Neural cell (in vitro differentiated cells): Measurements from ENCODE around the gene RAB9A. TPM values are rescaled to one million over a fixed set of nuclear protein-coding genes. Genes with fewer than 3 reads are reported as not detected.

ENCODE experiments used
- H2AFZ ChIP-seq: fragments of 200-600, 300-800 bp; sonication (generic), shearing (Covaris generic); 2 replicates; pipeline ENCODE4 v1.6.0; 2014; ENCODE audit warnings: low read depth, mild to moderate bottlenecking, antibody characterized with exemption, low read length, moderate library complexity
- H3F3A ChIP-seq: fragments of 200-600 bp; shearing (Covaris generic); 2 replicates; pipeline ENCODE4 v1.6.1; 2016; ENCODE audit warnings: mild to moderate bottlenecking, moderate library complexity, mixed read lengths, antibody characterized with exemption, low read length; ENCODE audit not compliant: insufficient read depth, poor library complexity, severe bottlenecking
- H3K27ac ChIP-seq: fragments of 200-600, 300-800 bp; sonication (generic), shearing (Covaris generic); 2 replicates; pipeline ENCODE4 v1.5.1; 2014; ENCODE audit warnings: mild to moderate bottlenecking, low read length, moderate library complexity
- H3K27me3 ChIP-seq: fragments of 300-800, 200-600 bp; sonication (generic), shearing (Covaris generic); 2 replicates; pipeline ENCODE4 v1.6.0; 2014; ENCODE audit warnings: mild to moderate bottlenecking, low read depth, low read length, moderate library complexity; ENCODE audit not compliant: insufficient read depth
- H3K36me3 ChIP-seq: fragments of 300-800, 200-600 bp; sonication (generic), shearing (Covaris generic); 2 replicates; pipeline ENCODE4 v1.5.1; 2014; ENCODE audit warnings: mild to moderate bottlenecking, antibody characterized with exemption, low read length, moderate library complexity; ENCODE audit not compliant: insufficient read depth
- H3K4me2 ChIP-seq: fragments of 300-800, 200-600 bp; sonication (generic), shearing (Covaris generic); 2 replicates; pipeline ENCODE4 v1.6.0; 2014; ENCODE audit warnings: mild to moderate bottlenecking, low read length
- H3K4me3 ChIP-seq: fragments of 300-800, 200-600 bp; sonication (generic), shearing (Covaris generic); 2 replicates; pipeline ENCODE4 v1.5.1; 2014; ENCODE audit warnings: mild to moderate bottlenecking, low read length, moderate library complexity
- H3K79me2 ChIP-seq: fragments of 200-600 bp; shearing (Covaris generic); replicated peaks from 2 replicates; pipeline ENCODE4 v1.6.0; 2014; ENCODE audit warnings: mild to moderate bottlenecking, low read length, moderate library complexity; ENCODE audit not compliant: insufficient read depth
- H3K9ac ChIP-seq: fragments of 300-800, 200-600 bp; sonication (generic), shearing (Covaris generic); 2 replicates; pipeline ENCODE4 v1.6.1; 2016; ENCODE audit warnings: mild to moderate bottlenecking, low read length, mixed read lengths
- H3K9me2 ChIP-seq: fragments of 200-600 bp; shearing (Covaris generic); 2 replicates; pipeline ENCODE4 v1.6.1; 2016; ENCODE audit warnings: mild to moderate bottlenecking, low read length, mixed read lengths; ENCODE audit not compliant: insufficient read depth
- H3K9me3 ChIP-seq: fragments of 200-600, 300-800 bp; sonication (generic), shearing (Covaris generic); 2 replicates; pipeline ENCODE4 v1.6.1; 2016; ENCODE audit warnings: mild to moderate bottlenecking, mixed run types, low read length, moderate library complexity, mixed read lengths
- H4K20me1 ChIP-seq: fragments of 200-600 bp; shearing (Covaris generic); 2 replicates; pipeline ENCODE4 v1.6.1; 2016; ENCODE audit warnings: mild to moderate bottlenecking, mixed run types; ENCODE audit not compliant: insufficient read depth
- CTCF ChIP-seq: fragments of 450-650 bp; IDR thresholded peaks from 2 replicates; pipeline ENCODE4 v1.5.1; 2014; ENCODE audit warnings: antibody characterized with exemption, mild to moderate bottlenecking, moderate library complexity; ENCODE audit not compliant: poor library complexity, severe bottlenecking
- EP300 ChIP-seq: fragments of 450-650 bp; conservative IDR thresholded peaks from 2 replicates; pipeline ENCODE4 v1.6.1; 2014; ENCODE audit warnings: antibody characterized with exemption, mild to moderate bottlenecking, moderate library complexity; ENCODE audit not compliant: poor library complexity, severe bottlenecking
- EZH2 ChIP-seq: fragments of 200-600, 300-800 bp; shearing (Covaris generic), sonication (generic); IDR thresholded peaks from 2 replicates; pipeline ENCODE4 v1.6.1; 2014; ENCODE audit warnings: antibody characterized with exemption, low read length, borderline replicate concordance, mild to moderate bottlenecking; ENCODE audit not compliant: insufficient read depth, poor library complexity, severe bottlenecking
- MXI1 ChIP-seq: fragments of 450-650 bp; conservative IDR thresholded peaks from 2 replicates; pipeline ENCODE4 v1.6.1; 2014; ENCODE audit warnings: antibody characterized with exemption, mild to moderate bottlenecking; ENCODE audit not compliant: poor library complexity, severe bottlenecking
- POLR2AphosphoS5 ChIP-seq: IDR thresholded peaks from 2 replicates; pipeline ENCODE4 v1.6.1; 2012
- RAD21 ChIP-seq: fragments of 450-650 bp; conservative IDR thresholded peaks from 2 replicates; pipeline ENCODE4 v1.6.1; 2014; ENCODE audit warnings: antibody characterized with exemption, mild to moderate bottlenecking, moderate library complexity
- REST ChIP-seq: IDR thresholded peaks from 2 replicates; pipeline ENCODE4 v1.6.1; 2012; ENCODE audit warnings: borderline replicate concordance
- SMC3 ChIP-seq: fragments of 450-650 bp; conservative IDR thresholded peaks from 2 replicates; pipeline ENCODE4 v1.6.1; 2014; ENCODE audit warnings: antibody characterized with exemption, mild to moderate bottlenecking, moderate library complexity; ENCODE audit not compliant: poor library complexity
- TAF1 ChIP-seq: IDR thresholded peaks from 2 replicates; pipeline ENCODE4 v1.6.1; 2012; ENCODE audit warnings: low read depth
- polyA plus RNA-seq: library from polyadenylated mRNA; depleted of rRNA; stranded (reverse); fragments of >200 nt; gene quantifications from 2 replicates; pipeline ENCODE4 v1.2.3, GENCODE V29; 2014

Gene RAB9A
- polyA plus RNA-seq, 1 donor from 2014 or later, result 26.9 TPM

GRCh38 chrX:13695601-13696115, 6.7 kb downstream of the RAB9A start:
- H3K4me2 ChIP-seq, result no peak overlapping the region
- H3F3A ChIP-seq, result no peaks in the 10 kb centered on the region
- H3K9me3 ChIP-seq, result no peaks in the 10 kb centered on the region
- no peak overlapping the region for H2AFZ ChIP-seq
- no peak overlapping the region for H3K9ac ChIP-seq
- H3K36me3 ChIP-seq, result no peaks in the 10 kb centered on the region
- H3K79me2 ChIP-seq, result peaks cover 10% of the 10 kb centered on the region
- no peak overlapping the region for H3K27ac ChIP-seq
- H3K4me3 ChIP-seq, result no peak overlapping the region
- no peaks in the 10 kb centered on the region for H3K9me2 ChIP-seq
- H4K20me1 ChIP-seq, result no peaks in the 10 kb centered on the region
- no peak for TF ChIP-seq EP300
- no peaks in the 10 kb centered on the region for H3K27me3 ChIP-seq

- no peak overlapping the region for H2AFZ ChIP-seq
- no peaks in the 10 kb centered on the region for H3K9me3 ChIP-seq
- no peak overlapping the region for H3K4me3 ChIP-seq
- no peak for TF ChIP-seq EZH2
- no peak for TF ChIP-seq RAD21
- TF ChIP-seq REST, result no peak
- no peak for TF ChIP-seq SMC3
- no peak for TF ChIP-seq POLR2AphosphoS5
- no peak for TF ChIP-seq CTCF
- no peak for TF ChIP-seq TAF1
- TF ChIP-seq MXI1, result no peak
- TF ChIP-seq EP300, result no peak
- H3K79me2 ChIP-seq, result peaks cover 5% of the 10 kb centered on the region
- H3K4me2 ChIP-seq, result no peak overlapping the region
- H3K9me2 ChIP-seq, result no peaks in the 10 kb centered on the region
- no peaks in the 10 kb centered on the region for H3K36me3 ChIP-seq
- H3K9ac ChIP-seq, result no peak overlapping the region
- no peaks in the 10 kb centered on the region for H3F3A ChIP-seq
- H4K20me1 ChIP-seq, result no peaks in the 10 kb centered on the region
- H3K27ac ChIP-seq, result no peak overlapping the region
- no peaks in the 10 kb centered on the region for H3K27me3 ChIP-seq
These were observed 8.5 kb downstream of the RAB9A start for GRCh38 chrX:13697455-13697854.

GRCh38 chrX:13697976-13698375, 9.0 kb downstream of the RAB9A start:
- no peak overlapping the region for H3K4me2 ChIP-seq
- H3K79me2 ChIP-seq, result peaks cover 5% of the 10 kb centered on the region
- H2AFZ ChIP-seq, result no peak overlapping the region
- no peaks in the 10 kb centered on the region for H4K20me1 ChIP-seq
- H3K27me3 ChIP-seq, result no peaks in the 10 kb centered on the region
- H3K27ac ChIP-seq, result no peak overlapping the region
- H3K4me3 ChIP-seq, result no peak overlapping the region
- no peaks in the 10 kb centered on the region for H3K9me3 ChIP-seq
- no peaks in the 10 kb centered on the region for H3K9me2 ChIP-seq
- TF ChIP-seq EP300 (no peak), MXI1 (no peak), REST (no peak), RAD21 (no peak), EZH2 (no peak), SMC3 (no peak)
- H3F3A ChIP-seq, result no peaks in the 10 kb centered on the region
- no peak overlapping the region for H3K9ac ChIP-seq
- no peaks in the 10 kb centered on the region for H3K36me3 ChIP-seq
